HL-60/S4 treated with retinoic acid at 250 ng/mL for 4 days and 3 days (cell line): ENCODE measurements around the gene LPIN1.

Source experiments
- in situ Hi-C: fragments of 300-500 bp; cut with MboI; formaldehyde crosslinking; loops from 2 replicates; pipeline ENCODE4 v1.7.0; 2022; ENCODE audit warnings: low sequenced_read_pairs

The LPIN1 gene

DNA sequence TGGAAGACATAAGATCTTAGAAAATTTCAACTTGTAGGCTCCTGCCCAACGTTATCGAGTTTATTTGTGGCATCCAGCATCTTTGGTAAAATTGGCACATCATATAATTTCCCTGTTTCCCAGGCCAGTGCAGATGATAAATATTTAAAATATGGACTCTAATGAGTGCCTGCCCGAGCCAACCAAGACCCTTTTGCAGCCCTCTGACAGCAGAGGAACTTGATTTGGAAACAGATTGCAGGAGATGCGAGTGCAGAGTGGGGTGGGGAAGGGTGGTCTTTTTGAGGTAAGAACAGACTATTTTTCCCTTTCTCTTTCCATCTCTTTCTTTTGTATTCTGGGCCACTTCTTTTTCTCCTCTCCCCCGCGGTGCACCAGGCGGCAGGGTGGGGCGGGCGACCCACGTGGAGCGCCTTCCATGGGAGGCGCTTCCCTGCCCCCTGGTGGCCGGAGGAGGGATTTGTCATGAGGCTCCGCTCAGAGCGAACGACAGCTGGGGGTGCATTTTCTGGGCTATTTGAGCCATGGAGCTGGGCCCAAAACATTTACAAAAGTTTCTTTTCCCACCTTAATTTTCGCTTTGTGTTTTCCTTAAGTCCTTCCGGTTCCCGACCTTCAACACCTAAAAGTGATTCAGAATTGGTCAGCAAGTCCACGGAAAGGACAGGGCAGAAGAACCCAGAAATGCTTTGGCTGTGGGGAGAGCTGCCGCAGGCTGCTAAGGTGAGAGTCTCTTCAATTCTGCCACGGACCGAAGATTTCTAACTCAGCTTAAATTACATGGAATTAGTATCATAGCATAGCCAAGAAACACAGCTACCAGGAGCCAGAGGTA is 32.7 kb downstream of the LPIN1 start:
- in situ Hi-C loops, result loop anchor here (10.0 kb wide), 1 partner anchor 84 kb away; no protein-coding TSS in a partner anchor

DNA sequence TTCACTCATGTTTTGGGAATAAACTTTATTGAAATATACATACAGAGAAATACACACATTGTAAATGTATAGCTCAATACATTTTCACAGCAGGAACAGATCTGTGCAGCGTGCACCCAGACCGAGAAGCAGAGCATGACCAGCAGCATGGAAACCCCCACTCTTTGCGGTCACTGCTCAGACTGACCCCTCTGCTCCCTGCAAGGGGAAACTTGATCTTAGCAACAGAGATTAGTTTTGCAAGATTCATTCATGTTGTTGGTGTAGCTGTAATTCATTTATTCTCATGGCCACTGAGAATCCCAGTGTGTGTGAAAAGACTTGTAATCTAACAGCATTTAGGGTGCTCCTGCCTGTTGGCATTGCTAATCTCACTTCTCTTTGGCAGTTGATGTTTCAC is 35.2 kb downstream of the LPIN1 start:
- in situ Hi-C loops, result no loop called here

DNA sequence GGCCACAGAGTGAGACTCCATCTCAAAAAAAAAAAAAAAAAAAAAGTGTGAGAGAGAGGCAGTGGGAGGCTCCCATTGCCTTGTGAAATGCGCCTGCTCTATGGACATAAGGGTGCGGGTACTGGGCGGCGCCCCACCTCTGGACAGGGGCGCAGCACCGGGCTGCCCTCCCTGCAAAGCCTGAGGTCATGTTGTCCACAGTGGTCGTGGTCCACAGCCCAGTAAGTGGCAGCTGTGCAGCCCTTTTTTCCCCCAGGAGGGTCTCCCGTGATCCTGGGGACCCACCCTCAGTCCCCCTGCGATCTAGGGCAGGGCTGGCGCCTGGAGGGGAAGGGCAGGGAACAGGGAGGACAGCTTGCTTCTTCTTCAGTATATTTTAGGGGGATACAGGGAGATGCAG is 37.8 kb downstream of the LPIN1 start:
- in situ Hi-C loops, result no loop called here

DNA sequence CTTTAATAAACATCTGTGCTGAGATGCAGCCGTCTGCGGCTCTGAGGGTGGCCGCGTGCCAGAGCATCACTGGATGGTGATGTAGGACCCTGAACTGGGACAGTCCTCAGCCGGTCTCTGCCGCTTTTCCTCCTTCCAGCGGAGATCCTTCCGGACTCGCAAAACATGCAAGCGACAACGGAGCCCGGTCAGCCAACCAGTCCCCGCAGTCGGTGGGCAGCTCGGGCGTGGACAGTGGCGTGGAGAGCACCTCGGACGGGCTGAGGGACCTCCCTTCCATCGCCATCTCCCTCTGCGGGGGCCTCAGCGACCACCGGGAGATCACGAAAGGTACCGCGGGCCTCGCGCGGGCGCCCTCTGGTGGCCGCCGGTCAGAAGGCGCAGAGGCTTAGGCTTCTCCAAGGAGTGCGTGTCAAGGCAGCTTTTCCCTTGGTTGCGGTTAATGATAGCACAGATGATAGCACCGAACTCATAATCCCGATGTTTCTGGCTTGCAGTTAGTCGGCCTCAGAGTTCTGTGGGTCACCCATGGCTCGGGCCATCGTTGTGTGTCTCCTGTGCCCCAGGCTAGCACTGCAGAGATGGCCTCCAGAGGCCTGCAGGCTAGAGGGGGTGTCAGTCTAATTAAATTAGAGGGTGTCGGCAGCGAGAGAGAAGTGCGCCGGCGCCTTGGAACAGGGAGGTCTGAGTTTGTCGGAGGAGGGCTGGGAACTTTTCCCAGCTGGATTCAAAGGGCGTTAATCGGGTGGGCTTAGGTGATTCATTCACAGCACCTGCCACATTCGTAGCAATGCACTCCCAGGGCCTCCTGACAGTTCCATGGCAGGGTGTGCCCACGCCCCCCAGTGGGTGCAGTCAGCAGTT is 38.5 kb downstream of the LPIN1 start:
- in situ Hi-C loops, result no loop called here

DNA sequence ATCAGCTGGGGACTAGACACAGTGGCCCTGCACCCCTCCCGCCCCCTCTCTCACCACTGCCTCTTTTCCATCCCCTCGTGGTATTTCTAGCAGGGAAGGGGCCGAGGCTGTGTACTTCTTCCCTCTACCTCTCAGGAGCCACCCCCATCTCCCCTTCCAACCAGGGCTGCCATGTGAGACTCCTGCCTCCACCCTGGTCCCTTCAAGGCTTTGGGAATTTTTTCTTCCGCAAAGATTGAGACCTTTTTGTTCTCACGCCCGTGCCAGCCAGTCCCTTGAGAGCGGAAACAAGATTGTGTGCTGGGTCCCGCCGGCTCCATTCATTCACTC is 39.1 kb downstream of the LPIN1 start:
- in situ Hi-C loops, result no loop called here

DNA sequence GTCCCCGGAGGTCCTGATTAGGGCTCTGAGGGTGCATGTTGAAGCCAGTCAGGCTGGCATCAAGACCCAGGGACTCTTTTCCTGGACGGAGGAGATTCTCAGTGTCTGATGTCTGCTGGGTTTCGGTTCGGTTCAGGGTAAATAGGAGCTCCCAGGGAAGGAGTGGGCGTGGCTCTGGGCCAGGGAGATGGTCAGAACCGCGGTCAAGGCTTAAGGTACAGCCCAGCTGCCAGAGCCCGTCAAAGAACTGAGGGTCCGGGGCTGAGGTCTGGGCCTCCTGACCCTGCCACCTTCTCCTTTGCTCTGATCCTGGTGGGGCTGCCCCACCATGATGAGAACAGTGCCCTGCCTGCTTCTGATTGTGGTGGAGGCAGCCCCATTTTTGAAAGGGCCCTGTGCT is 39.8 kb downstream of the LPIN1 start:
- in situ Hi-C loops, result no loop called here

DNA sequence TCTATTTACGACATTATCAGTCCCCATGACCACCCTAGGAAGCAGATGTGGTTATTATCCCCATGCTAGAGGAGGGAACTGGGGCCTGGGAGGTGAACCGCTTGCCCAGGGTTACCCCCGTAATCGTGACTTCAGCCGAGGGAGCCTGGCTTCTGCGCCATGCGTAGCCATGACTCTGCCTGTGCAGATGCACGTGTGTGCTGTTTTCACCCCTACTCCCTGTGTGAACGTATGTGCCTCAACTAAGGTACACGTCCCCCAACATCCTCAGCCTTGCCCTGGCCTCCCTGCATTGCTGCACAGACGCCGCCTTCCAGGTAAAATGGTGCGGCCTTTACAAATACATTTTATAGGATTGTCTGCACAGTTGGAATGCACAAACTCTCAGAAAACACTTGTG is 40.2 kb downstream of the LPIN1 start:
- in situ Hi-C loops, result no loop called here

DNA sequence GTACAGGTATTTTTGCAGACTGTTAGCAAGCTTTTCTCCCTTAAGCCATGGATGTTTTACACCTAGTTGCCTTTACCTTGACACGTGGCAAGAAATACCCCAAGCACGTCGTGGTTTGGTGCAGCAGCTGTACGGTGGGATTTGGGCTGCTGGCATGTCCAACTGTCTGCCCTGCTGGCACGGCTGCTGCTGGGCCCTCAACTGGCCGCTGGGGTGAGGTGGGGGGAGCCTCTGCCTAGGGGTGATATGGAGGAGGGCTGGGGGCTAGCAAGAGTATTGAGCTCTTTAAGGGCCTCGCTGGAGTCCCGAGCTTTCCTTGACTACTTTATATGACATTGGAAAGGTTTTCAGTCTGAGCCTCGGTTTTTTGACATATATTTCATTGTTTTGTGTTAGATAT is 41.6 kb downstream of the LPIN1 start:
- in situ Hi-C loops, result no loop called here

DNA sequence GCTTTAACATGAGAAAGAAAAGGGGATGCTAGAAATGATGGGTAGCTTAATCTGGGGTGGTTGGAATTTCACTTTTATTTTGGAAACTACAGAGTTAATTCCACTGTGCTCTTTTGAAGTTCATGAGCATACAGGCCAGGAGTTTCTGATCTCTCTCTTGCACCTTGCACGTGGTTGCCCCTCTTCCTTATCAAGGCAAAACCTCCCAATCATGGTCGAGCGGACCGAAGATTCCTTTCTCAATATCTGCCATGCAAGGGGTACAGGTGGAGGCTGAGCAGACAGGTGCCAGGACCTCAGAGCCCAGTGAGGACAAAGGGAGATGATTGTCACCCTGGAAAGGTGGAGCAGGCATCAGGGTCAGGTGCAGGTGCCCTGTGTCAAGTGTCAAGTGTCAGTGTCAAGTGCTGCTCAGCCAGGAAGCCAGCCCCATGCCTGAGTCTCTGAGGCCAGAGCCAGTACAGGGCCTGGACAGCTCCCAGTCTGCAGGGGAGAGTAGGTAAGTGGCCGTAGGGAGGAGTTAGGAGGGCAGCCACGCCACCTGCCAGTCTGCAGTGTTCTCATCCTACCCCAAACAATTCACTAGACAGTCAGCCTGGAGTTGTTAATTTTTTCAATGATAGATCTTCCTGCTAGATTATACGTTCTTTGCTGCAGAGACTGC is 42.2 kb downstream of the LPIN1 start:
- in situ Hi-C loops, result no loop called here

DNA sequence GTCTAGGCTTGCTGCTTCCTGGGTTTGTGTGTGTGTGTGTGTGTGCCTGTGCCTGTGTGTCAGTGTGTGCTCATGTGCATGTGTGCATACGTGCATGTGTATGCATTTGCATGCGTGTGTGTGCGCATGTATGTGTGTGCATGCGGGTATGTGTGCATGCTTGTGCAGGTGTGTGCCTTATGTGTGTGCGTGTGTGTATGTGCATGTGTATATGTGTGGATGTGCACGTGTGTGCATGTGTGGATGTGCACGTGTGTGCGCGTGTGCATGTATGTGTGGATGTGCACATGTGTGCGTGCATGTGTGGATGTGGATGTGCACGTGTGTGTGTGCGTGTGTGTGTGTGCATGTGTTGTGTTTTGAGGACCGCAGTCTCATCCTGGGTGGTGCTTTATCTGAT is 42.8 kb downstream of the LPIN1 start:
- in situ Hi-C loops, result no loop called here

DNA sequence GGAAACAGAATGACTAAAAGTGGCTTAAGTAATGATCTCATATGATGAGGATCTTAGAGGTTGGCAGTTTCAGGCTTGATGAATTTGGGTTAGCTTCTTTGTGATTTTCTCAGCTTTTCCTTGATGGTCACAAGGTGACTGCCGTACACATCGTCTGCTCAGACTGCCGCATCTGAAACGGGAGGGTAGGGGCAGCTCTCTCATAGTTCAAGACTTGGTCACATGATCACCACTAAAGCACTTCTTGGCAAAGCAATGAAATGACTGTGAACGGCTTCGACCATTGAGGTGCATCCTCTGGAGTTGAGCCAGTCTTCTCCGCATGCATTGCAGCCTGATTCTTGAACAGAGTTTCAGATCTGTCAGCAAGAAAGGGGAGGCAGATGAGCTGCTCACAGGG is 43.8 kb downstream of the LPIN1 start:
- in situ Hi-C loops, result no loop called here

DNA sequence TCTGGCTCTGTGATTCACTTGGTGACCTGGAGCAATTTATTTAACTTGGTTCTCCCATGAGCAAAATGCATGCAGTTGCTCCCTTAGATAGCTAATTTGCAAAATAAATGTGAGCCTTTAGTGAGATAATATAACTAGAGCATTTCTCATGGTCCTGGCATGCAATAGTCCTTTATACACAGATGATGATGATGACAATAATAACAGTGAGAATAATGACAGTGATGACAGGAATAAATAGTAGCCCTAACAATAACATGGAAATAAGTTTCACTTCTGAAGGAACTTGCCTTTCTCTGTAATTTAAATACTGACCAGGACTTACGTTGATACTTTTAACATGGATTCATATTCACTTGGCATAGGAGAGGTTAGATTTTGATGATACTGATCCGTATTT is 49.2 kb downstream of the LPIN1 start:
- in situ Hi-C loops, result no loop called here

DNA sequence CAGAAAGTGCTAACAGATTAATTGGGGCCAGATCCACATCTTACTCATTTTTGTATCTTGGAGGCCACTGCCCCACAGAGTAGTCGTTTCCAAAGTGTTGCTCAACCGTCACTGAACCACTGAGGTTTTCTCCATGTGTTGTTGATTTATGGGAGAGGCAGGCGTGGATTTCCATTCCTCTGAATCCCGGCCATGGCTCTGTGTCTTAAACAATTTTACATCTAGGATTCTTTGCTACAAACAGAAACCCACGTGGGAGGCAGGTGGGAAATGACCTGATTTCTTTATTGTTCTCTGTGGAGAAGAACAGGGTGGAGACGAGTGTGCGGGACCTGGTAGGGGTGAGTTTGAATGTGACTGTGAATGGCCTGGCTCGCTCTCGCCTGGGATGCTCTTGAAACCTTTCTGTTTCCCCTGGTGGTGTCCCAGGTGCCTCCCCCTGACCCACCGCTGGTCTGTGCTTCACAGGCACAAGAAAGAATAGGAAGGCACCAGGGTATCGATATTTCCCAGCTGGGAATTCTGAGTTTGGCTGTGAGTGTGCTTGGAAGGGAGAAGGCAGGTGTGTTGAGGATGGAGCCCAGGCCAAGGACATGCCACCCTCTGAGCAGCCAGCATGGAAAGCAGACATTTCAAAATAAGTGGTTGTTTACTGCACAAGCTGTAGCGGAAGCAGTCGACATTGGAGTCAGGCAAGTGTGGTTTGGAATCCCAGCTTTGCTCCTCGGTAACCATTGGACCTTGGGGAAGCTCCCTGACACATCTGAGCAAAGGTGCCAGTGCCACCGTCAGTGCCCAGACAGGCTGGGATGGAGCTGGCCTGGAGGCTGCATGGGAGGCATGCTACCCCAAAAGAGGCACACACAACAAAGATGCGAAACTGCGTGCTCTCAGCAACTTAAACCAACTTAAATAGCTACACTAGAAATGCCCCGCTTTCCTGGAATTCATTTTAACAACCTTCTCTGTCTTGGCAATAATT is 50.0 kb downstream of the LPIN1 start:
- in situ Hi-C loops, result no loop called here

DNA sequence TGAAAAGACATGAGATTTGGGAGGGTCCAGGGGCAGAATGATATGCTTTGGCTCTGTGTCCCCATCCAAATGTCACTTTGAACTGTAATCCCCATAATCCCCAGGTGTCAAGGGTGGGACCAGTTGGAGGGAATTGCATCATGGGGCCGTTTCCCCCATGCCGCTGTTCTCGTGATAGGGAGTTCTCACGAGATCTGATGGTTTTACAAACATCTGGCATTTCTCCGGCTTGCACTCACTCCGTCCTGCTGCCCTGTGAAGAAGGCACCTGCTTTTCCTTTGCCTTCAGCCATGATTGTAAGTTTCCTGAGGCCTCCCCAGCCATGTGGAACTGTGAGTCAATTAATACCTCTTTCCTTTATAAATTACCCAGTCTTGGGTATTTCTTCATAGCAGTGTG is 51.4 kb downstream of the LPIN1 start:
- in situ Hi-C loops, result no loop called here

DNA sequence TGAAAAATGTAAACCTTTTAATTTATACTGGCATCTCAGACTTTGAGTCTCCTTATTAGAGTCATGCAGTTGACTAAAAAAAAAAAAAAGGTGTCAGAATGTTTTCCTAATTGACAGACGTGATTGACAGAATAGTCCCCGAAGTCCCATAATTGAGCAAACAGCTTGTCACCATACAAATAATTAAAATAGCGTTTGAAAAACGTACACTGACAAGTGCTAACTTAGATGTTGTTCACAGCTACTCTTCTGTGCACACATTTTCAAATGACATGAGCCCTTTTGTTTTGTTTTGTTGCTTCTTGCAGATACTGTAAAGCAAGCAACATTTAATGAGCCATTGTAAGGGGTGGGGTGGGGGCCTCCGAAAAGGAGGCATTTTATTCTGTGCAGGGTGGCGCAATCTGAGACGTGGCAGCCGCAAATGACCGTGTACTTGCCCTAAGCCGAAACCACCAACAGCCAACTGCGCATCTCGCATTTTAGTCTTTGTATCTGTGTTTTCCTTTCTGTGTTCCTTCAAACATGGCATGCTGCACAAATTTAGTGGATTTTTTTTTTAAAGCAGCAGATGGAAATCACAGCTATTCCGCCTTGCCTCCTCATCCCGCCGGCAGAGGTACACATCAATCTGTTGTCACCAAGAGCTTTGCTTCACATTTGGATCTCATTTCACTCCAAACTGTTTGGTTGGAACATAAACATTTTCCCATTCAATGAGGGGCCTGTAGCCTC is 52.4 kb downstream of the LPIN1 start:
- in situ Hi-C loops, result no loop called here

DNA sequence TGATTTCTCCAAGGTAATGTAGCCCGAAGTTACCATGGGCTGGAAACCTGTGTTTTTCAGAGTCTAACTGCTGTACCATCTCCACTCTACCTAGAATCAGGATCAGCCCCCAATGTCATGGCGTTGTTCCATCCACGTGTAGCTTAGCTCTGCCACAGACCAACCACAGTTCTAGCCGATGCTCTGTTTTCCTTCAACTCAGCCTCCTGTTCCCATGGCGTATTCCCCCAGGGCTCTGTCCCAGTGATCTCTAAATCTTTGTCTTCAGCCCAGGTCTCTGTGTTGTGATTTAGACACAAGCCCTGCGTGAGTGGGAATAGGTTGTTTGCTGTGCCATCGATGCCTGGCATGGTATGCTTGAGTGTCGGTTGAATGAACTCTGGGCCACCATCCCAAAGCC is 53.4 kb downstream of the LPIN1 start:
- in situ Hi-C loops, result no loop called here

DNA sequence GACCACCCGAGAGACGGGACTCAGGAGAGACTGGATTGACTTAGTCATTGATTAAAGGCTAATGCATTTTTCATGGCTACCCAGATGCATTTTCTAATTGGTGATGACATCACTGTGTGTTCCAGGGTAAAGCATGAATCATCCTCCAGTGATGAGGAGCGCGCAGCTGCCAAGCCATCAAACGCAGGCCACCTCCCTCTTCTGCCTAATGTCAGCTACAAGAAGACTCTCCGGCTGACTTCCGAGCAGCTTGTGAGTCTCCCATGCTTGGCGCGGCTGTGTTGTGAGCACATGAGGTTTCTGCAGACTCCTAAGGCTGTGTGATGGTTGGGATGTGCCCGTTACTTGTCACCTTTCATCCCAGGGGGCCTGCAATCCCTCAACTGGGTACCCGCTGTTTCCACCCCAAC is 56.4 kb downstream of the LPIN1 start:
- in situ Hi-C loops, result no loop called here

DNA sequence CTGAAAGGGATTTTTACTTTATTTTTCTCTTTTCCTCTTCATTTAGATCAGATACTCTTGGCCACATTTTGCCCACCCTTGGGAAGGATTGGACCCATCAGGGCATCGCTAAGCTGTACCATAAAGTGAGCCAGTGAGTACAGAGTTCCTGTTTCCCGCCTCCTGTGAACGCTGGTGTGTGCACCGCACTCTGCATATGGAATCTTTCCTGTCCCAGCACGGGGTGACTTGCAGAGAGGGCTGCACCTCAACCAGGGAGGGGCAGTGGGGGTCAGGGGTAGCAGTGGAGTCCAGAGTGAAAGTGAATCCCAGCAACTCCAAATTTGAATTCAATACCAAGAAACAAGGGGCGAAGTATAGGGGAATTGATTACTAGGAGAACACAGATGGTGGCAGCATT is 58.6 kb downstream of the LPIN1 start:
- in situ Hi-C loops, result no loop called here

DNA sequence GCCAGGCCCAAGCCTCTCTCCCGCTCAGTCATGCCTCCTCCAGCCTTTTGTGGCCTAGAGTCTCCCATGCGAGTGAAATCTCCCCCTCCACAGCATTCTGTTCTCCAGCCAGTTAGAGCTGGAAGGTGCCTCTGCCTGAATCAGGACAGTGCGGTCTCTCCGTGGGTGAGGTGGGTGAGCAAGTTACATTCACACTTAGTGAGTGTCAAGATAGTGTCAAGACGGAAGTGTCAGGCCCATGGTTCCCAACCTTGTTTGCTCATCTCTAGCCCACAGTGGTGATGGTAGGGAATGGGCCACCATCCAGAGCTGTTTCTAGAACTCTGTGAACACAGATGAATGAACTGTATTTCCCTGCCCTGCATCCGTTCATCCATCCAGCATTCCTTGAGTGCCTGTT is 59.5 kb downstream of the LPIN1 start:
- in situ Hi-C loops, result no loop called here
